ENCODE data around the gene SMCHD1. TPM values are rescaled to one million over a fixed set of nuclear protein-coding genes. Genes with fewer than 3 reads are reported as not detected.

The SMCHD1 gene
- total RNA-seq, 1 experiment from 2014 or later: 33.0 TPM

DNA sequence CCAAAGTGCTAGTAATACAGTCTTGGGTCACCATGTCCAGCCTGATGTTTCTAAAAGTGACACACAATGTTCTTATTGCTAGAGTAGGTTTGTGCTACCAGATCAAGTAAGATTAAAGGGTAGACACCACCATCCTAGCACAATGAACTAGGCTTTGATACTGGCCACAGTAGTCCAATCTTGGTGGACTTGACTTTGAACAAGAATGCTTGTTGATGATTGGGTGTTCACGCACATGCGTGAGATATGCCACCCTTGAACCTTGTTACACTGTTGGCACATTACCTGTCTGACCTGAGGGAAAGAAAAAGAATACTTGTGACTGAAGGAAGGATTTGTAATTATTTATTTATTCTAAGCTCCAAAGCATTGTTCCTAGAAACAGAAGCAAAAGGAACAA lies 119.1 kb downstream of the SMCHD1 start (continued):
- TF ChIP-seq, protein P1, sequence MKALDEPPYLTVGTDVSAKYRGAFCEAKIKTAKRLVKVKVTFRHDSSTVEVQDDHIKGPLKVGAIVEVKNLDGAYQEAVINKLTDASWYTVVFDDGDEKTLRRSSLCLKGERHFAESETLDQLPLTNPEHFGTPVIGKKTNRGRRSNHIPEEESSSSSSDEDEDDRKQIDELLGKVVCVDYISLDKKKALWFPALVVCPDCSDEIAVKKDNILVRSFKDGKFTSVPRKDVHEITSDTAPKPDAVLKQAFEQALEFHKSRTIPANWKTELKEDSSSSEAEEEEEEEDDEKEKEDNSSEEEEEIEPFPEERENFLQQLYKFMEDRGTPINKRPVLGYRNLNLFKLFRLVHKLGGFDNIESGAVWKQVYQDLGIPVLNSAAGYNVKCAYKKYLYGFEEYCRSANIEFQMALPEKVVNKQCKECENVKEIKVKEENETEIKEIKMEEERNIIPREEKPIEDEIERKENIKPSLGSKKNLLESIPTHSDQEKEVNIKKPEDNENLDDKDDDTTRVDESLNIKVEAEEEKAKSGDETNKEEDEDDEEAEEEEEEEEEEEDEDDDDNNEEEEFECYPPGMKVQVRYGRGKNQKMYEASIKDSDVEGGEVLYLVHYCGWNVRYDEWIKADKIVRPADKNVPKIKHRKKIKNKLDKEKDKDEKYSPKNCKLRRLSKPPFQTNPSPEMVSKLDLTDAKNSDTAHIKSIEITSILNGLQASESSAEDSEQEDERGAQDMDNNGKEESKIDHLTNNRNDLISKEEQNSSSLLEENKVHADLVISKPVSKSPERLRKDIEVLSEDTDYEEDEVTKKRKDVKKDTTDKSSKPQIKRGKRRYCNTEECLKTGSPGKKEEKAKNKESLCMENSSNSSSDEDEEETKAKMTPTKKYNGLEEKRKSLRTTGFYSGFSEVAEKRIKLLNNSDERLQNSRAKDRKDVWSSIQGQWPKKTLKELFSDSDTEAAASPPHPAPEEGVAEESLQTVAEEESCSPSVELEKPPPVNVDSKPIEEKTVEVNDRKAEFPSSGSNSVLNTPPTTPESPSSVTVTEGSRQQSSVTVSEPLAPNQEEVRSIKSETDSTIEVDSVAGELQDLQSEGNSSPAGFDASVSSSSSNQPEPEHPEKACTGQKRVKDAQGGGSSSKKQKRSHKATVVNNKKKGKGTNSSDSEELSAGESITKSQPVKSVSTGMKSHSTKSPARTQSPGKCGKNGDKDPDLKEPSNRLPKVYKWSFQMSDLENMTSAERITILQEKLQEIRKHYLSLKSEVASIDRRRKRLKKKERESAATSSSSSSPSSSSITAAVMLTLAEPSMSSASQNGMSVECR (CRISPR knock-in tag; IDR thresholded peaks at IDR 0.05; ENCODE audit: borderline replicate concordance): no peak
- TF ChIP-seq, protein P2, sequence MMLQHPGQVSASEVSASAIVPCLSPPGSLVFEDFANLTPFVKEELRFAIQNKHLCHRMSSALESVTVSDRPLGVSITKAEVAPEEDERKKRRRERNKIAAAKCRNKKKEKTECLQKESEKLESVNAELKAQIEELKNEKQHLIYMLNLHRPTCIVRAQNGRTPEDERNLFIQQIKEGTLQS (CRISPR knock-in tag; conservative IDR thresholded peaks at IDR 0.05): no peak
- TF ChIP-seq RORB (CRISPR knock-in tag; IDR thresholded peaks at IDR 0.05) (no peak), OVOL2 (CRISPR knock-in tag; IDR thresholded peaks at IDR 0.05; ENCODE audit: borderline replicate concordance) (no peak), ZNF232 (CRISPR knock-in tag; IDR thresholded peaks at IDR 0.05) (no peak), ZNF121 (CRISPR knock-in tag; IDR thresholded peaks at IDR 0.05) (no peak), TEAD4 (CRISPR knock-in tag; IDR thresholded peaks at IDR 0.05) (no peak), SP1 (CRISPR knock-in tag; conservative IDR thresholded peaks at IDR 0.05) (no peak), GTF2I (CRISPR knock-in tag; conservative IDR thresholded peaks at IDR 0.05) (no peak), NFE2L1 (CRISPR knock-in tag; IDR thresholded peaks at IDR 0.05) (no peak)
- TF ChIP-seq, protein P3, sequence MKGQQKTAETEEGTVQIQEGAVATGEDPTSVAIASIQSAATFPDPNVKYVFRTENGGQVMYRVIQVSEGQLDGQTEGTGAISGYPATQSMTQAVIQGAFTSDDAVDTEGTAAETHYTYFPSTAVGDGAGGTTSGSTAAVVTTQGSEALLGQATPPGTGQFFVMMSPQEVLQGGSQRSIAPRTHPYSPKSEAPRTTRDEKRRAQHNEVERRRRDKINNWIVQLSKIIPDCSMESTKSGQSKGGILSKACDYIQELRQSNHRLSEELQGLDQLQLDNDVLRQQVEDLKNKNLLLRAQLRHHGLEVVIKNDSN (CRISPR knock-in tag; IDR thresholded peaks at IDR 0.05): no peak
- TF ChIP-seq, protein P4, sequence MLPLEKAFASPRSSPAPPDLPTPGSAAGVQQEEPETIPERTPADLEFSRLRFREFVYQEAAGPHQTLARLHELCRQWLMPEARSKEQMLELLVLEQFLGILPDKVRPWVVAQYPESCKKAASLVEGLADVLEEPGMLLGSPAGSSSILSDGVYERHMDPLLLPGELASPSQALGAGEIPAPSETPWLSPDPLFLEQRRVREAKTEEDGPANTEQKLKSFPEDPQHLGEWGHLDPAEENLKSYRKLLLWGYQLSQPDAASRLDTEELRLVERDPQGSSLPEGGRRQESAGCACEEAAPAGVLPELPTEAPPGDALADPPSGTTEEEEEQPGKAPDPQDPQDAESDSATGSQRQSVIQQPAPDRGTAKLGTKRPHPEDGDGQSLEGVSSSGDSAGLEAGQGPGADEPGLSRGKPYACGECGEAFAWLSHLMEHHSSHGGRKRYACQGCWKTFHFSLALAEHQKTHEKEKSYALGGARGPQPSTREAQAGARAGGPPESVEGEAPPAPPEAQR (CRISPR knock-in tag; IDR thresholded peaks at IDR 0.05): no peak

DNA sequence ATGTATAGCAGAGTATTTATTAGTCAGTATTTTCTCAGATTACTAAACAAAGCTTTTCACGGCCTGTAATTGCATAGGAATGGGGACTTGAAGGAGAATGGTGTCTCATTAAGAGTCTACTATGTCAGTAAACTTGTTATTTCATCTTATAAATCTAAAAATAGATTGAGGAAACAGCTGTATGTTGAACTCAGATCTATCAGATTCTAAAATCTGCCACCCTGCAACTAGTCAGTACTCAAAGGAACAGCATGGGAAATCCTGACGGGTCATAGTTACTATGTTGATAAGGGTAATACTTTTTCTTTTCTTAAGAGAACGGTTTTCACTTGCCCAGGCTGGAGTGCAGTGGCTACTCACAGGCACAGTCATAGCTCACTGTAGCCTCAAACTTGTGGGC lies 121.1 kb downstream of the SMCHD1 start:
- Mint-ChIP-seq H3K9me3 (no peaks in the 10 kb centered on the region), H3K4me3 (no peak overlapping the region), H3K27me3 (ENCODE audit: low read depth) (no peaks in the 10 kb centered on the region), H3K36me3 (peaks cover 35% of the 10 kb centered on the region), H3K4me1 (no peaks in the 10 kb centered on the region), H3K27ac (no peak overlapping the region)
- ChIA-PET POLR2A (no interaction called here), CTCF (interaction anchor here (0.5 to 1.5 kb wide), 2 partner anchors 11 to 14 kb away, joined by 3 to 7 read pairs; no protein-coding TSS in a partner anchor)
- no peak for DNase-seq (ENCODE audit: low spot score)
- no peak for TF ChIP-seq MXD4 (CRISPR knock-in tag; IDR thresholded peaks at IDR 0.05; ENCODE audit: borderline replicate concordance)
- TF ChIP-seq, protein P3 (CRISPR knock-in tag; IDR thresholded peaks at IDR 0.05): no peak
- TF ChIP-seq GTF2I (CRISPR knock-in tag; conservative IDR thresholded peaks at IDR 0.05): no peak
- TF ChIP-seq, protein P5, sequence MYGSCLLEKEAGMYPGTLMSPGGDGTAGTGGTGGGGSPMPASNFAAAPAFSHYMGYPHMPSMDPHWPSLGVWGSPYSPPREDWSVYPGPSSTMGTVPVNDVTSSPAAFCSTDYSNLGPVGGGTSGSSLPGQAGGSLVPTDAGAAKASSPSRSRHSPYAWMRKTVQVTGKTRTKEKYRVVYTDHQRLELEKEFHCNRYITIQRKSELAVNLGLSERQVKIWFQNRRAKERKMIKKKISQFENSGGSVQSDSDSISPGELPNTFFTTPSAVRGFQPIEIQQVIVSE (CRISPR knock-in tag; IDR thresholded peaks at IDR 0.05; ENCODE audit: borderline replicate concordance): no peak
- no peak for ATAC-seq

DNA sequence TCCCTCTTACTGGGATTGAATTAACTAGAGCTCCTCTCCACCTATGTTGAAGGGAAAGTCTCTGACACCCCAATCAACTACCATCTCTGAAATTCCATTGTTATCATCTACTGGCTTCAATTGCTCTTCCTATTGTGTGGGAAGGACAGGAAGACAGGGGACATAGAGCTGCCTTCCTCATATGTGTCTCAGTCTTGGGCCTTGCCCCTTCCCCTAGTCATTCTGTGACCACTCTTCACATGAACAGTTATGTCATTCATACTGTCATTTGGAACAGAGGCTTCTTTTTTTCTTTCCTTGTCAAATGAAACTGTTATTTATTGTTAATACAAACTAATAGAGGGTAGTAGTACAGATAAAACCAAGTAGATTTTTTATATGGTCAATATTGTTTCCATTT lies 121.7 kb downstream of the SMCHD1 start:
- DNase-seq (ENCODE audit: low spot score) (no peak), ATAC-seq (no peak)
- Mint-ChIP-seq H3K36me3 (peaks cover 34% of the 10 kb centered on the region), H3K9me3 (no peaks in the 10 kb centered on the region), H3K4me1 (no peaks in the 10 kb centered on the region), H3K27ac (no peak overlapping the region), H3K27me3 (ENCODE audit: low read depth) (no peaks in the 10 kb centered on the region), H3K4me3 (no peak overlapping the region)
- POLR2A ChIA-PET: no interaction called here
- TF ChIP-seq, protein P6, sequence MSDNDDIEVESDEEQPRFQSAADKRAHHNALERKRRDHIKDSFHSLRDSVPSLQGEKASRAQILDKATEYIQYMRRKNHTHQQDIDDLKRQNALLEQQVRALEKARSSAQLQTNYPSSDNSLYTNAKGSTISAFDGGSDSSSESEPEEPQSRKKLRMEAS (CRISPR knock-in tag; IDR thresholded peaks at IDR 0.05): no peak
- TF ChIP-seq ZNF416 (CRISPR knock-in tag; IDR thresholded peaks at IDR 0.05): no peak
- no peak for TF ChIP-seq NR1H2 (CRISPR knock-in tag; IDR thresholded peaks at IDR 0.05)
- no peak for TF ChIP-seq ZBTB21 (CRISPR knock-in tag; IDR thresholded peaks at IDR 0.05; ENCODE audit: borderline replicate concordance)
- TF ChIP-seq HMGA2 (CRISPR knock-in tag; IDR thresholded peaks at IDR 0.05): no peak
- CTCF ChIA-PET: interaction anchor here (1.5 kb wide), 1 partner anchor 11 kb away, joined by 7 read pairs; no protein-coding TSS in a partner anchor
